HepG2 (cell line): Measurements from ENCODE around the gene KNCN. TPM values are rescaled to one million over a fixed set of nuclear protein-coding genes. Genes with fewer than 3 reads are reported as not detected.

Experiments
- ATAC-seq: fragments of 200-7000 bp; cut with Tn5 transposase; 3 replicates; pipeline ENCODE4 v1.9.1; 2020; ENCODE audit warnings: mild to moderate bottlenecking, moderate library complexity
- BruUV-seq: library from RNA; stranded (reverse); fragments of 400-500 nt; replicated peaks from 2 replicates; lab custom pipeline; 2021; lab: Mats Ljungman, UMichigan
- CTCF ChIA-PET: fragments of 300-600 bp; formaldehyde crosslinking; extraction: SDS; loops from one replicate; lab custom pipeline; 2021; ENCODE audit warnings: low total read pairs, inconsistent platforms, low intra/inter-chr PET ratio; lab: Yijun Ruan, JAX
- POLR2A ChIA-PET: fragments of 350-600 bp; sonication (Branson Sonifier 250); formaldehyde crosslinking; loops from one replicate; lab custom pipeline; 2020; ENCODE audit warnings: antibody characterized with exemption, inconsistent platforms; lab: Yijun Ruan, JAX
- DNase-seq: peaks from one replicate; pipeline ENCODE4 v3.0.0-alpha.2; 2015; ENCODE audit warnings: low spot score
- FAIRE-seq: peaks from 3 replicates; lab custom pipeline; 2011; peaks lifted over from hg19 to GRCh38; lab: Jason Lieb, UNC
- H2AFZ ChIP-seq: one replicate; pipeline ENCODE4 v1.6.1; 2011; ENCODE audit warnings: low read length, inconsistent platforms
- H3K27ac ChIP-seq: fragments of 300-600 bp; 3 replicates; pipeline ENCODE4 v1.8.0; 2011; ENCODE audit warnings: mixed run types, mild to moderate bottlenecking, mixed read lengths, low read length, inconsistent platforms; ENCODE audit not compliant: insufficient read depth; ENCODE audit errors: extremely low read length
- H3K27me3 ChIP-seq, 2 experiments: fragments of 200-600 bp in 1 of 2; 2 replicates in 1 of 2; 3 replicates in 1 of 2; pipeline versions ENCODE4 v1.6.0 to v1.8.0; 2011; ENCODE audit warnings: low read length in 2 of 2, mild to moderate bottlenecking in 2 of 2, moderate library complexity in 2 of 2, inconsistent platforms in 1 of 2; ENCODE audit not compliant: insufficient read depth in 2 of 2, control insufficient read depth in 1 of 2
- H3K36me3 ChIP-seq, 2 experiments: fragments of 200-600 bp in 1 of 2; replicated peaks in 1 of 2; 2 replicates in 1 of 2; 3 replicates in 1 of 2; pipeline versions ENCODE4 v1.5.1 to v1.8.0; 2011; ENCODE audit warnings: low read length in 2 of 2, inconsistent platforms in 1 of 2; ENCODE audit not compliant: insufficient read depth in 2 of 2, control insufficient read depth in 1 of 2
- H3K4me1 ChIP-seq: 2 replicates; pipeline ENCODE4 v1.5.1; 2012; ENCODE audit warnings: low read length, inconsistent platforms; ENCODE audit not compliant: insufficient read depth
- H3K4me2 ChIP-seq: 2 replicates; pipeline ENCODE4 v1.6.0; 2011; ENCODE audit warnings: low read depth, low read length, inconsistent platforms
- H3K4me3 ChIP-seq, 3 experiments: fragments of 200-600 bp in 1 of 3; sonication (generic), shearing (Covaris generic) in 1 of 3; replicated peaks in 1 of 3; 2 replicates each; pipeline ENCODE4 v1.5.1; 2011 to 2016; ENCODE audit warnings: low read length in 3 of 3, inconsistent platforms in 2 of 3, low read depth in 2 of 3, mild to moderate bottlenecking in 2 of 3, control low read depth in 1 of 3, mixed read lengths in 1 of 3; ENCODE audit not compliant: insufficient read depth in 1 of 3
- H3K79me2 ChIP-seq: one replicate; pipeline ENCODE4 v1.6.1; 2011; ENCODE audit warnings: low read length, inconsistent platforms; ENCODE audit not compliant: insufficient read depth
- H3K9ac ChIP-seq: 2 replicates; pipeline ENCODE4 v1.6.0; 2011; ENCODE audit warnings: mild to moderate bottlenecking, low read depth, low read length, inconsistent platforms; ENCODE audit not compliant: insufficient read depth
- H3K9me3 ChIP-seq: 2 replicates; pipeline ENCODE4 v1.5.1; 2012; ENCODE audit warnings: mild to moderate bottlenecking, low read length
- H4K20me1 ChIP-seq: 2 replicates; pipeline ENCODE4 v1.6.0; 2011; ENCODE audit warnings: inconsistent platforms, mild to moderate bottlenecking, low read length, moderate library complexity; ENCODE audit not compliant: insufficient read depth
- BRCA1 ChIP-seq: sonication (generic); formaldehyde crosslinking; IDR thresholded peaks from 2 replicates; pipeline ENCODE4 v1.4.0; 2020; ENCODE audit warnings: missing genetic modification reagents
- GTF2F1 ChIP-seq: fragments of 150-350 bp; IDR thresholded peaks from 2 replicates; pipeline ENCODE4 v1.6.1; 2014; ENCODE audit warnings: low read length
- MAFF ChIP-seq: IDR thresholded peaks from 2 replicates; pipeline ENCODE4 v1.6.1; 2011; ENCODE audit warnings: low read depth, low read length, improper control_type of control experiment
- RAD51 ChIP-seq: fragments of 450-650 bp; IDR thresholded peaks from 2 replicates; pipeline ENCODE4 v1.6.1; 2016; ENCODE audit warnings: borderline replicate concordance
- REST ChIP-seq, 2 experiments: IDR thresholded peaks; 2 replicates each; pipeline ENCODE4 v1.6.1; 2011 to 2012; ENCODE audit warnings: low read length in 2 of 2, borderline replicate concordance in 1 of 2, low read depth in 1 of 2, mild to moderate bottlenecking in 1 of 2, moderate library complexity in 1 of 2
- TARDBP ChIP-seq: sonication (generic); formaldehyde crosslinking; IDR thresholded peaks from 2 replicates; pipeline ENCODE4 v1.8.0; 2022; ENCODE audit warnings: mild to moderate bottlenecking, missing genetic modification reagents
- TIGD3 ChIP-seq: sonication (generic); formaldehyde crosslinking; IDR thresholded peaks from 2 replicates; pipeline ENCODE4 v1.5.1; 2020; ENCODE audit warnings: mild to moderate bottlenecking, missing genetic modification reagents, borderline replicate concordance
- ZKSCAN8 ChIP-seq: IDR thresholded peaks from 2 replicates; pipeline ENCODE4 v1.6.1; 2016; ENCODE audit warnings: borderline replicate concordance, missing genetic modification reagents, missing compliant biosample characterization
- ZNF451 ChIP-seq: sonication (generic); formaldehyde crosslinking; IDR thresholded peaks from 2 replicates; pipeline ENCODE4 v1.5.0; 2020; ENCODE audit warnings: mild to moderate bottlenecking, missing genetic modification reagents
- ZNF609 ChIP-seq: sonication (generic); formaldehyde crosslinking; IDR thresholded peaks from 2 replicates; pipeline ENCODE4 v1.4.0; 2020; ENCODE audit warnings: mild to moderate bottlenecking, missing genetic modification reagents, borderline replicate concordance
- ZUFSP ChIP-seq: sonication (generic); formaldehyde crosslinking; IDR thresholded peaks from 2 replicates; pipeline ENCODE4 v1.9.0; 2021; ENCODE audit warnings: missing genetic modification reagents, mild to moderate bottlenecking, borderline replicate concordance
- WGBS: methylation state at CpG from one replicate; pipeline ENCODE4 v1.1.6; 2017; ENCODE audit warnings: low lambda C conversion rate; 5-methylcytosine and 5-hydroxymethylcytosine counted together
- in situ Hi-C: cut with HindIII; loops from 2 replicates; pipeline ENCODE4 v1.10.0; 2017; ENCODE audit warnings: low pct_unique_long_range_greater_than_20kb; ENCODE audit not compliant: extremely low pct_ligation_motif_present
- intact Hi-C: fragments of 100-400 bp; cut with micrococcal nuclease; formaldehyde crosslinking; loops from one replicate; pipeline ENCODE4 v1.10.0; 2022; ENCODE audit not compliant: unreplicated experiment
- polyA plus RNA-seq, 8 experiments: library from polyadenylated mRNA; depleted of rRNA in 3 of 8; stranded (reverse) in 7 of 8; unstranded in 1 of 8; fragments of >200 nt; fragmentation: Illumina TruSeq in 4 of 8; extraction: Trizol in 4 of 8; gene quantifications; 2 replicates each; pipeline versions ENCODE4 v1.2.1 to v1.2.3, GENCODE V29; 2011 to 2016; ENCODE audit warnings: low read depth in 4 of 8, missing spikeins in 1 of 8, mixed read lengths in 1 of 8; ENCODE audit not compliant: insufficient read depth in 1 of 8
- total RNA-seq, 5 experiments: library from RNA; depleted of rRNA; stranded (reverse); fragments of >200 nt; fragmentation: Illumina TruSeq; extraction: Trizol; gene quantifications; 2 replicates each; pipeline ENCODE4 v1.2.3, GENCODE V29; 2016; ENCODE audit warnings: low read depth in 1 of 5

The KNCN gene
- total and polyA plus RNA-seq, 2 of the 13 experiments (the other 11 are each of a cell fraction or from before 2014, with no cell fraction given), result not detected

- no peak for TF ChIP-seq ZNF609 (CRISPR knock-in tag)
- TF ChIP-seq MAFF, result no peak
- no peak for TF ChIP-seq TARDBP (CRISPR knock-in tag)
- no peak for TF ChIP-seq ZNF451 (CRISPR knock-in tag)
- TF ChIP-seq TIGD3 (CRISPR knock-in tag), result no peak
- TF ChIP-seq, all 625 proteins: peak for 0
Measured at GRCh38 chr1:46596846-46597245, 45.4 kb upstream of the KNCN start (continued).

GRCh38 chr1:46596036-46596435 is 44.6 kb upstream of the KNCN start:
- Histone ChIP-seq H3K36me3 (peaks cover 7 to 27% of the 10 kb centered on the region in 2 experiments; a peak in 4 of 5 replicates), H2AFZ (no peak overlapping the region), H4K20me1 (no peaks in the 10 kb centered on the region), H3K79me2 (no peaks in the 10 kb centered on the region), H3K9ac (no peak overlapping the region), H3K27ac (no peak overlapping the region), H3K4me2 (no peak overlapping the region), H3K4me1 (peaks cover 7% of the 10 kb centered on the region; the same call in 1 of the 2 replicates), H3K4me3 (no peak overlapping the region), H3K27me3 (no peaks in the 10 kb centered on the region), H3K9me3 (no peaks in the 10 kb centered on the region)
- POLR2A ChIA-PET, result interaction anchor here (0.8 kb wide), 1 partner anchor 78 kb away, joined by 3 read pairs; no protein-coding TSS in a partner anchor
- FAIRE-seq (no peak), ATAC-seq (no peak), DNase-seq (no peak)
- intact Hi-C loops (no loop called here), in situ Hi-C loops (no loop called here)
- TF ChIP-seq RAD51, result no peak
- no peak for TF ChIP-seq REST (IDR thresholded peaks at IDR 0.05; ENCODE audit: borderline replicate concordance in 1 of 2, low read depth in 1 of 2, low read length in 2 of 2)
- TF ChIP-seq ZUFSP, result no peak
- no peak for TF ChIP-seq ZKSCAN8 (CRISPR knock-in tag)
- no peak for TF ChIP-seq GTF2F1
- TF ChIP-seq BRCA1 (CRISPR knock-in tag), result no peak
- WGBS, result 100% methylated on average over 1 of the region's 1 CpG
- CTCF ChIA-PET, result no interaction called here
- no TSS peak for BruUV-seq
